GM21390 (cell line): ENCODE measurements around the gene PSRC1.
"Not testable (repeated sequence)": the region's sequence is repeated elsewhere in the genome, so short reads cannot be mapped to it uniquely, and the experiment has no call there.

Source experiments
- ATAC-seq: cut with Tn5 transposase; IDR thresholded peaks from one replicate; pipeline ENCODE4 v1.9.1; 2021; ENCODE audit not compliant: unreplicated experiment

The PSRC1 gene

GRCh38 chr1:109282952-109283747 is at the start of gene PSRC1:
Gene PSRC1 (minus strand): TSS chr1:109283145.
- peak; percentile 92 for ATAC-seq

- no peak for ATAC-seq
Observed at GRCh38 chr1:109331113-109331512, 48.2 kb upstream of the PSRC1 start.

- ATAC-seq, result no peak
Observed at GRCh38 chr1:109327285-109327684, 44.3 kb upstream of the PSRC1 start.

GRCh38 chr1:109322974-109323373 is 40.0 kb upstream of the PSRC1 start:
- ATAC-seq, result no peak

- ATAC-seq, result no peak
Observed at GRCh38 chr1:109319114-109319513, 36.2 kb upstream of the PSRC1 start.

GRCh38 chr1:109316506-109316905 is 33.6 kb upstream of the PSRC1 start:
- no peak for ATAC-seq

GRCh38 chr1:109315288-109315687 is 32.3 kb upstream of the PSRC1 start:
- no peak for ATAC-seq

- no peak for ATAC-seq
Observed at GRCh38 chr1:109314795-109315194, 31.9 kb upstream of the PSRC1 start.

GRCh38 chr1:109312978-109313775 is 30.2 kb upstream of the PSRC1 start:
- no peak for ATAC-seq

- ATAC-seq, result no peak
Observed at GRCh38 chr1:109312246-109312645, 29.3 kb upstream of the PSRC1 start.

GRCh38 chr1:109309347-109309746 is 26.4 kb upstream of the PSRC1 start:
- no peak for ATAC-seq

- ATAC-seq, result no peak
Observed at GRCh38 chr1:109307274-109308021, 24.5 kb upstream of the PSRC1 start.

GRCh38 chr1:109306832-109307273 is 23.9 kb upstream of the PSRC1 start, which contains the start of gene MYBPHL:
Gene MYBPHL (minus strand): TSS chr1:109307011. CDS start chr1:109306991, 20 bp downstream.
- ATAC-seq, result no peak

GRCh38 chr1:109305991-109306390 is 23.0 kb upstream of the PSRC1 start:
- ATAC-seq, result not testable (repeated sequence)

- no peak for ATAC-seq
Observed at GRCh38 chr1:109304226-109304920, 21.4 kb upstream of the PSRC1 start.

GRCh38 chr1:109301874-109302273 is 18.9 kb upstream of the PSRC1 start:
- no peak for ATAC-seq

GRCh38 chr1:109300650-109301151 is 17.8 kb upstream of the PSRC1 start:
- ATAC-seq, result no peak

- ATAC-seq, result no peak
Observed at GRCh38 chr1:109299558-109300343, 16.8 kb upstream of the PSRC1 start.

- no peak for ATAC-seq
Observed at GRCh38 chr1:109298666-109299557, 16.0 kb upstream of the PSRC1 start.
